ENCODE measurements around the gene SBK1.
"Not testable (repeated sequence)": the region's sequence is repeated elsewhere in the genome, so short reads cannot be mapped to it uniquely, and the experiment has no call there.

SBK1 gene

DNA sequence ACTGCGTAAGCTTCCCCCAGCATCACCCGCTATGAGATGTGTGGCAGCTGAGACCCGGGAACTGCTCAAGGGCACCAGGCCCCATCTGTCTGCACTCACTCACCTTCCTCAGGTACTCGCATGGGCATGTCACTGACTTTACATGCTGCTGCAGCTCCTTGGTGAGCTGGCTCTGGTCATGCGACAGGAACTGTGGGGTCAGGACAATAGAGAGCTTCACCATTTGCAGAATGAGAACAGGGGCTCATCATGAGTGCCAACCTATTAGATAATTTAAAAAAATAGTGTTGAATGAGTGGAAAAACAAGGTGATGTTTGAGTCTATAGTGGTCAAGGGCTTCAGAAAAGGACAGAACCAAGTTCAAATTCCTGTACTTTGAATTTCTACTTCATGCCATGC is 70.3 kb downstream of the SBK1 start:
- not testable (repeated sequence) for H3K9ac ChIP-seq (ENCODE audit: low read depth, low read length); H3K27ac ChIP-seq (ENCODE audit: low read length); H3K79me2 ChIP-seq (ENCODE audit: insufficient read depth, low read length); ATAC-seq (ENCODE audit: insufficient read depth, low read depth); DNase-seq; H4K20me1 ChIP-seq (ENCODE audit: insufficient read depth, low read length); H3K9me3 ChIP-seq (ENCODE audit: insufficient read depth, low read length, severe bottlenecking); H3K4me2 ChIP-seq (ENCODE audit: insufficient read depth, low read length); H2AFZ ChIP-seq (ENCODE audit: low read depth, low read length); H3K4me3 ChIP-seq (ENCODE audit: low read depth in 1 of 2, low read length in 2 of 2); H3K36me3 ChIP-seq (ENCODE audit: insufficient read depth, low read length); H3K27me3 ChIP-seq (ENCODE audit: insufficient read depth, low read length, poor library complexity); H3K4me1 ChIP-seq (ENCODE audit: insufficient read depth, low read length)

DNA sequence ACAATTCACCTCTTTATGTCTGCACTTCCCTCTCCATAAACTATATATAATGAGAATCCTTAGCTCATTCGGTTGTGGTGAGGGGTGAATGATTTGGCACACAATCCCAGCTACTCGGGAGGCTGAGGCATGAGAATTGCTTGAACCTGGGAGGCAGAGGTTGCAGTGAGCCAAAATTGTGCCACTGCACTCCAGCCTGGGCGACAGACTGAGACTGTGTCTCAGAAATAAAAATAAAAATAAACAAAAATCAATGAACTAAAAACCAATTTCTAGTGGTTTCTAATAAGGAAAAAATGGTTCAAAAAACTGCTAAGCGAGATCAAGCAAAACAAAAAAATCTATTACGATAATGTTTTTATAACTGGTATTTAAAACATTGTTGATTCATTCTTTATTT is 71.1 kb downstream of the SBK1 start, which contains the start of gene NPIPB6:
Gene NPIPB6, minus strand, starts transcription at position 101 of the 400 bp plus-strand sequence. CDS start 686 bp downstream, outside the sequence.
- not testable (repeated sequence) for H3K9ac ChIP-seq (ENCODE audit: low read depth, low read length); H3K27me3 ChIP-seq (ENCODE audit: insufficient read depth, low read length, poor library complexity); H3K4me2 ChIP-seq (ENCODE audit: insufficient read depth, low read length); H3K27ac ChIP-seq (ENCODE audit: low read length); H3K4me1 ChIP-seq (ENCODE audit: insufficient read depth, low read length); H3K9me3 ChIP-seq (ENCODE audit: insufficient read depth, low read length, severe bottlenecking); DNase-seq; H3K4me3 ChIP-seq (ENCODE audit: low read depth in 1 of 2, low read length in 2 of 2); H4K20me1 ChIP-seq (ENCODE audit: insufficient read depth, low read length); H3K79me2 ChIP-seq (ENCODE audit: insufficient read depth, low read length); H3K36me3 ChIP-seq (ENCODE audit: insufficient read depth, low read length); H2AFZ ChIP-seq (ENCODE audit: low read depth, low read length); ATAC-seq (ENCODE audit: insufficient read depth, low read depth)

DNA sequence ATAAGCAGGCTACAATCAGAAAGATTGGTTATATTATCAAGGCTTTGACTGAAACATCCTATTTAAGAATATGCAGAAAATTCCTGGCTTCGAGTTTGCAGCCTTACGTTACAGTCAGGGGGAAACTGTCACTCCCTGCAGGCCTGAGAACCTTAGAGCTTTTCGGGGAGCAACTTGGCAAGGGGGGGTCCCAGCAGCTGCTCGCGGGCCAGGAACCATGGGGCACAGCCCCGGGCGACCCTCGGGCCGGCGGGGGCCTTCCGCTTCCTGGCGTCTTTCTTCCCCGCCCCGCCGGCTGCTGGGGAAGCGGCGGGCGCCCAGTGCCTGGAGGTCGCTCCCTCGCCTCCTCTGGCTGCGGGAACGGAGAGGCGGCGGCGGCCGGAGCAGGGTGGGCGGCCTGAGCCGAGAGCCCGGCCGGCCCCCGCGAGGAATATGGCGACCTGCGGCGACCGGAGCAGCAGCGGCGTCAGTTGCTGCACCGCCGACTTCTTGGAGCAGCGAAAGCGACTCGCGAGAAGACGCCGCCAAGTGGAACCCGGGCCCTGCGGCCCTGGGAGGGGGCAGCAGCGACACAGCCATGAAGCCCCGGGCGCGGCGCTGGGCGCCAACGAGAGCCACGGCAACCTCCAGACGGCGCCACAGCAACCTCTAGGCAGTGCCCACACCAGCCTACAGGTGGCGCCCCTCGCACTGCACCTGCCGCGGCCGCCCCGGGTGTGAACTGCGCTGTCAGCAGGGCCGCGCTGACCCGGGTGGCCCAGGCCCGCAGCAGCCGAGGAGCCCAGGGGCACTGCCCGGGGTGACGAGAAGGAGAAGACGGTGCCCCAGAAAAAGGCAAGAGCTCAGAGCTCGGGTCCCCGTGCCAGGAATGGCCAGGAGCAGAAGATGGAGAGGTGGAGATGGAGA is 72.2 kb downstream of the SBK1 start:
- not testable (repeated sequence) for H3K9me3 ChIP-seq (ENCODE audit: insufficient read depth, low read length, severe bottlenecking); H3K79me2 ChIP-seq (ENCODE audit: insufficient read depth, low read length); H4K20me1 ChIP-seq (ENCODE audit: insufficient read depth, low read length); H3K27ac ChIP-seq (ENCODE audit: low read length); H3K4me1 ChIP-seq (ENCODE audit: insufficient read depth, low read length); H3K36me3 ChIP-seq (ENCODE audit: insufficient read depth, low read length); H3K27me3 ChIP-seq (ENCODE audit: insufficient read depth, low read length, poor library complexity)
- peak; percentile 30 for DNase-seq
- H2AFZ ChIP-seq (ENCODE audit: low read depth, low read length), result peak overlapping the region; percentile 26; the same call in 1 of the 2 replicates
- H3K9ac ChIP-seq (ENCODE audit: low read depth, low read length), result peak overlapping the region; percentile 30; the same call in 1 of the 2 replicates
- H3K4me2 ChIP-seq (ENCODE audit: insufficient read depth, low read length), result peak overlapping the region; percentile 48; the same call in 1 of the 2 replicates
- peak overlapping the region in 1 of 2 experiments; percentile 32; a peak in 2 of 4 replicates for H3K4me3 ChIP-seq (ENCODE audit: low read depth in 1 of 2, low read length in 2 of 2)
- ATAC-seq (ENCODE audit: insufficient read depth, low read depth), result peak; percentile 94

DNA sequence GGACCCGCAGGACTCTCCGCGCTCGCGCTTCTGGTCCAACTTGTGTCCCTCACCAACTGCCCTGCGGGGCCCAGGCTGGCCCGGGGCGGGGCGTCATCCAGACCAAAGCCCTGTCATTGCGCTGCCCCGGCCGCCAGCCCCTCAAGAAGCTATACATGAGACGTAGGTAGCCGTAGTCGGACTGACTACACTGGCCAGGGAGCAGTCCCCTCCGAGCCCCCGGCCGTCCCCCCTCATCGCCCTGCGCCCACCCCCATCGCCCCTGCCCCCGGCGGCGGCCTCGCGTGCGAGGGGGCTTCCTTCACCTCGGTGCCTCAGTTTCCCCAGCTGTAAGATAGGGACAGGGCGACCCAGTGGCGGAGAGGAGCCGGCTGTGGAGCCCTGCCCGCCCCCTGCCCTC is 75.6 kb downstream of the SBK1 start:
- not testable (repeated sequence) for H3K27ac ChIP-seq (ENCODE audit: low read length)

More for the DNA sequence above, 75.6 kb downstream of the SBK1 start:
- H3K9me3 ChIP-seq (ENCODE audit: insufficient read depth, low read length, severe bottlenecking); H3K27me3 ChIP-seq (ENCODE audit: insufficient read depth, low read length, poor library complexity); H4K20me1 ChIP-seq (ENCODE audit: insufficient read depth, low read length); ATAC-seq (ENCODE audit: insufficient read depth, low read depth); H3K4me2 ChIP-seq (ENCODE audit: insufficient read depth, low read length); H3K36me3 ChIP-seq (ENCODE audit: insufficient read depth, low read length); DNase-seq; H3K4me1 ChIP-seq (ENCODE audit: insufficient read depth, low read length); H3K9ac ChIP-seq (ENCODE audit: low read depth, low read length); H2AFZ ChIP-seq (ENCODE audit: low read depth, low read length); H3K4me3 ChIP-seq (ENCODE audit: low read depth in 1 of 2, low read length in 2 of 2); H3K79me2 ChIP-seq (ENCODE audit: insufficient read depth, low read length): not testable (repeated sequence)

Measured in DND-41 (cell line).